ENCODE measurements around the gene DGCR8.

Gene DGCR8

DNA sequence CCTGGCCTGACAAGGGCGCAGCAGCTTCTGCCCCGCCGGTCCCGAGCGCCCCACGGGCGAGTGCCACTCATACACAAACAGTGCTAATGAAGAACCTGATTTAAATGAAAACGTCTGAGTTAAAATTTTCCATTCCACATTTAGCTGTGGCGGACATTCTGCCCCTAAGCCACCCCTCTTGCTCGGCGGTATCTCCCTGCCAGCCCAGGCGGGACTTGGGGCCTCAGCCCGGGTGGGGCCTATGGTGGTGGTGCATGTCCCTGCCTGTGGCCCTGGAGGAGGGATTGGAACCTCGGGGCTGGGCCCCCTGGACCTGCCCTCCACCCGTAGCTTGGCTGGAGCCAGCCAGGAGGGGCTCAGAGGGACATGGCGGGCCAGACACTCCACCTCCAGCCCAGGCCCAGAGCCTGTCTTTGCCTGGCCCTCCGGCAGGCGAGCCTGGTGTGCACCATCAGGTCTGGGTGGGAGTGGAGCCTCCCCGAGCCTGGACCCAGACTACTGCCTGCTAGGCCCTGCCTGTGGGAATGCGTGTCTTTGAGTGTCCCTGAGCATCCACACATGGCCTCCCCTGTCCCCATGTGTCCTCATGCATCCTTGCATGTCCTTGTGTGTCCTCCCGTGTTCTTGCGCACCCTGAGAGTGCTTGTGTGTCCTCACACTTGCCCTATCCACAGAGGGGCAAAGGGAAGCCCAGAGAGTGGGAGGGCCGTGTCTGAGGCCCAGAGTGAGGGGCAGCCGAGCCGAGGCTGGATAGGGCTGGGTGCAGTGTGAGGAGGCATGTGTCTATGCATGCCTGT, 56.0 kb downstream of the DGCR8 start:
- in situ Hi-C loops (cut with MboI; ENCODE audit: low sequenced_read_pairs) = no loop called here

DNA sequence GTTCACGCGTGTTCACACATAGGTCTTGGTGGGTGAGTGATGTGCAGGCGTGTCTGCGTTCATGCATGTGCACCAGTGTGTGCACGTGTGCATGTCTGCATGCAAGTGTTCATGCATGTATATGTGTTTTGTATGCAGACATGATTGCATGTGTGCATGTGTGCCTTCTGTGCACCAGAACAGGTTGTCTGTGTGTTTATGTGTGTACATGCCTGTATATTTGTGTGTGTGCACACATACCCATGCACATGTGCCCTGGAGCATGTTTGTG, 56.5 kb downstream of the DGCR8 start:
- in situ Hi-C loops (cut with MboI; ENCODE audit: low sequenced_read_pairs) = no loop called here

DNA sequence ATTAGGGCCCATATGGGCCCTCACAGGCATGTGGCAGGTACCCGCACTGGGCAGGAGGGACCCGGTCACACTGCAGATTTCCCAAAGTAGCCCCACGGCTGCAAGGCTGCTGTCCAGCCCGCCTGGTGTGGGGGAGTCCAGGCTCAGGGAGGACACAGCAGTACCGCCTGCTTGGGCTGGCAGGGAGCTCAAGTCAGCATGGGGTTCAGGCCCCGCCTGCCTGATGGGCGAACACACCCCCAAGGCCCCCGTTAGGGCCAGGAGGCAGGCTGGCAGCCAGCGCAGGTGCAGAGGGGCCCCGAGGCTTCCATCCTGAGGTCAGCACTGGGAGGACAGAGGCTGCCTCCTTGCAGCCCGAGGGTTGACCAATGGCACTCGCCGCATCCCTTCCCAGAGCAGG, 57.1 kb downstream of the DGCR8 start:
- in situ Hi-C loops (cut with MboI; ENCODE audit: low sequenced_read_pairs) = no loop called here

DNA sequence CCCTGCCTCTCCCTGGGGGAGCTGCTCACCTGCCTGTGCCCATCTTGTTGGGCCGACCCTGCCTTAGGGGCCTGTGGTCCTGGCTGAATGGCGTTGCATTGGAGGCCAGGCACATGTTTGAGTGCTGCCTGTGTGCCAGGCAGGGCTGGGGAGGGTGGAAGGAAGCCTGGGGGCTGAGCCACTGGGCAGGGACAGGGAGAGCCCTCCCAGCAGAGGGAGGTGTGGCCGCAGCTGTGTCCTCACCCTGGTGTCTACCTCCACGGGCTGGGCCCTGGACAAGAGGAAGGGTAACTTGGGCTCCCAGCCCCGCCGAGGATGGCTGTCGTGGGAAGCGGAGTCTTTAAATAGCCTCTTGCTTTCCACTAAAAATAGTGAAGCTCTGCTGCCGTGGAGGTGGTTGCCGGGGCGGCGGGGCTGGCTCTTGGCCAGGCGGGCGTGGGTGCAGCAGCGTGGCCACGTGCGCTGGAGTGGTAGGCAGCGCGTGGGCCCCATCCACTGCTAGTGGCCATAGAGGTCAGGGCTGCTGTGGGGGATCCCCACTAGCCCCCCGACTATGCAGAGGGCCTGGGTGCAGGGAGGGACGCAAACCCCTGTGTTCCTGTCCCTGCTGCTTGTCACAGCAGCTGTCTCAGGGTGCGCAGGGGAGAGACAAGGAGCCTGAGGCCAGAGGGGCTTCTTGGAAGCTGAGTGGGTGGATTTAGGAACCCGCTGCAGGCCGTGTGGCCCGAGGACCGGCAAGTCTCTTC, 57.8 kb downstream of the DGCR8 start:
- in situ Hi-C loops (cut with MboI; ENCODE audit: low sequenced_read_pairs) = no loop called here

DNA sequence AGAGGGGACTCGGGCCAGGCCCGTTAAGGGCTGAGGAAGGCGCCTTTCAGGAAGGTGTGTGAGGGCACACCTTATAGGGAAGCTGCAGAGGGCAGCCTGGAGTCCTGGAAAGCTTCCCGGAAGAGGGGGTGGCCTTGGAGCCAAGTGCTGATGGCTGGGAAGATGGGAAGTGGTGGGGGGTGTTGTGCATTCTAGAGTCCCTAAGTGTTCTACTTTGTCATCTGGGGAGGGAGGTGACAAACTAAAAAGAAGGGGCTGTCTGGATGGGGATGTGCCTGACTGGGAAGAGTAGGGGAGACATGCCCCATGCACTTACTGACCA, 58.3 kb downstream of the DGCR8 start:
- in situ Hi-C loops (cut with MboI; ENCODE audit: low sequenced_read_pairs) = no loop called here

DNA sequence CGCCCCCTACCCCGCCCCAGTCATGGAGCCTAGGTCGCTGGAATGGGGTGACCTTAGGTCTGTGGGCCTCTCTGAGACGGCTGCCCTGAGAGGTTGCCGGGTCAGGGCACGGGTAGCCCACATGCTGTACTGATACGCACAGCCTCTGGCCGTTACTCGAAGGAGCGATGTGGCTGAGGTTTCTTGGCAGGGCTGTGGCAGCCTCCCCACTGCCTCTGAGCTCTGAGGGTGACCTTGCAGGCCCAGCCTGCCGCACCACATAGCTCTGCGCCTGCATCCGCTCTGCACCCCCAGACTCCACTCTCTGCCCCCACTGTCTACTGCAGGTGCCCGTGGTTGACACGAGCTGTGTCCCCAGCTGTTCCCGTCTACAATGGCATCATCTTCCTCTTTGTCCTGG, 58.8 kb downstream of the DGCR8 start:
- in situ Hi-C loops (cut with MboI; ENCODE audit: low sequenced_read_pairs) = no loop called here

DNA sequence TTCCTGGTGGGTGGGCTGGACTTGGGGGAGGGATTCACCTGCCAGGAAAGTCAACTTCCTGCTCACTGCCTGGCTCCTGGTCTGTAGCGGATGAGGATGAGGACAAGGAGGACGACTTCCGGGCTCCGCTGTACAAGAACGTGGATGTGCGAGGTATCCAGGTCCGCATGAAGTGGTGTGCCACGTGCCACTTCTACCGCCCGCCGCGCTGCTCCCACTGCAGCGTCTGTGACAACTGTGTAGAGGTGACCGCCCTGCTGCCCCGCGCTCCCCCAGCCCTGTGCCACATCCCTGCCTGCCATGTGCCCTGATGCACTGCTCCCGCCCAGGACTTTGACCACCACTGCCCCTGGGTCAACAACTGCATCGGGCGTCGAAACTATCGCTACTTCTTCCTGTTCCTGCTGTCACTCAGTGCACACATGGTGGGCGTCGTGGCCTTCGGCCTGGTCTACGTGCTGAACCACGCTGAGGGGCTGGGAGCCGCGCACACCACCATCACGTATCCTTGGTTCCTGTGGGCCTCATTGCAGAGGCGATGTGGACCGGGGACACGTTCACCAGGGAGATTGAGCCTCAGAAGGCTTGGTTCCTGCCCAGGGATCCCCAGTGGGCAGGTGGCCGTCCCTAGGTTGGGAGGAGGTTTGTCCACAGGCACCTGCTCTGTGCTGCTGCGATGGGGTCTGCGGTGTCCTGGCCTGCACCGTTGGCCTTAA, 59.5 kb downstream of the DGCR8 start:
- in situ Hi-C loops (cut with MboI; ENCODE audit: low sequenced_read_pairs) = no loop called here

DNA sequence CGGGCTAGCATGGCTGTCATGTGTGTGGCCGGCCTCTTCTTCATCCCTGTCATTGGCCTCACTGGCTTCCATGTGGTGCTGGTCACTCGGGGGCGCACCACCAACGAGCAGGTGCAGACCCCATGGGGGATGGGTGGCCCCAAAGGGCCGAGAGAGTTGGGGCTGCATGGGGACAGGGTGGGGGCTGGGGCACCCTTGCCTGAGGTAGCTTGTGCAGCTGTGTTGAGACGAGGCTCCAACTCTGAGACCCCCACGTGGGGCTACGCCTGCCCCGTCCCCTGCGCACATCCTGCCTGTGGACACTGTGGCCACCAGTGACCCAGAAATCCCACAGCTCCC, 60.0 kb downstream of the DGCR8 start:
- in situ Hi-C loops (cut with MboI; ENCODE audit: low sequenced_read_pairs) = no loop called here

DNA sequence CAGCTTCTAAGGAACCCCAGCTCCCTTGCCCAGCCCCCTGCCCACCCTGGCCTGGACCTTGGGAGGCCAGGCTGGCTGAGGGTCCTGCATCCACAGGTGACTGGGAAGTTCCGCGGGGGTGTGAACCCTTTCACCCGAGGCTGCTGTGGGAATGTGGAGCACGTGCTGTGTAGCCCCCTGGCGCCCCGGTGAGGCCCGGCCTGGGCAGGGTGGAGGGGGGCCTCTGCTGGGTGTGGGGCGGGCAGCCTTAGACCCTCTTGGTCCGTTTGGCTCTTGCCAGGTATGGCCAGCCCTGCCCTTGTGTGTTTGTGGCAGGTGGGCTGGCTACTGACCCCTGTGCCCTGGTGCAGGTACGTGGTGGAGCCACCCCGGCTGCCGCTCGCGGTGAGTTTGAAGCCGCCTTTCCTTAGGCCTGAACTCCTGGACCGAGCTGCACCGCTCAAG, 60.5 kb downstream of the DGCR8 start:
- in situ Hi-C loops (cut with MboI; ENCODE audit: low sequenced_read_pairs) = no loop called here

DNA sequence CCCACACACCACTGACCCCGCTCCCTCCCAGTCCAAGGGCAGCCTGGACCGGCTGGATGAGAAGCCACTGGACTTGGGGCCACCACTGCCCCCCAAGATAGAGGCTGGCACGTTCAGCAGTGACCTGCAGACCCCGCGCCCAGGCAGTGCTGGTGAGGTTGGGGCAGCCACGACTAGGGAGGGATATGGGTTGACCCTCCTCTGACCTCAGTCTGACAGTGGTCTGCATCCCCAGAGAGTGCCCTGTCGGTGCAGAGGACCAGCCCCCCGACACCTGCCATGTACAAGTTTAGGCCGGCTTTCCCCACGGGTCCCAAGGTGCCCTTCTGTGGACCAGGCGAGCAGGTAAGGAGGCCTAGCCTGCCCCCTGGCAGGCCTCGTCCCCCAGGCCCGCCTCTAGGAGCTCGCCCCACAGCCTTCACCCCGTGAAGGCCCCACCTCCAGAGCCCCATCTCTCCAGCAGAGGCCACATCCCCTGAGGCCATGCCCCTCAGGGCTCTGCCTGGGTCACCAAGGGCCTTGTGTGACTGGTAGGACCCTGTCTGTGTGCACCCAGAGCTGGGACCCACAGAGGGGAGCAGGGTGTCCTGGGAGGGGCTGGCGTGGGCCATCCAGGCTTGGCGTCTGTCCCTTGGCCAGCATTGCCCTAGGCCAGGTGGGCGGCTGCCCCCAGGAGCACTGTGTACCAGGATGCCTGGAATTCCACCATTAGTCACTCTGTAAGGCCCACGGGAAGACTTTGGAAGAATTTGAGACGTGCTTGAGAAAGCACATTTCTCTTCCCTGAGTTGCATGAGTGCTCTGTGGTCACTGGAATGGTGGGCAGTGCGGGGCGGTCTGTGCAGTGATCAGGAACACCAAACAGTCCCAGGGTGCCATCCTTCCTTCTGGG, 61.4 kb downstream of the DGCR8 start:
- in situ Hi-C loops (cut with MboI; ENCODE audit: low sequenced_read_pairs) = no loop called here

DNA sequence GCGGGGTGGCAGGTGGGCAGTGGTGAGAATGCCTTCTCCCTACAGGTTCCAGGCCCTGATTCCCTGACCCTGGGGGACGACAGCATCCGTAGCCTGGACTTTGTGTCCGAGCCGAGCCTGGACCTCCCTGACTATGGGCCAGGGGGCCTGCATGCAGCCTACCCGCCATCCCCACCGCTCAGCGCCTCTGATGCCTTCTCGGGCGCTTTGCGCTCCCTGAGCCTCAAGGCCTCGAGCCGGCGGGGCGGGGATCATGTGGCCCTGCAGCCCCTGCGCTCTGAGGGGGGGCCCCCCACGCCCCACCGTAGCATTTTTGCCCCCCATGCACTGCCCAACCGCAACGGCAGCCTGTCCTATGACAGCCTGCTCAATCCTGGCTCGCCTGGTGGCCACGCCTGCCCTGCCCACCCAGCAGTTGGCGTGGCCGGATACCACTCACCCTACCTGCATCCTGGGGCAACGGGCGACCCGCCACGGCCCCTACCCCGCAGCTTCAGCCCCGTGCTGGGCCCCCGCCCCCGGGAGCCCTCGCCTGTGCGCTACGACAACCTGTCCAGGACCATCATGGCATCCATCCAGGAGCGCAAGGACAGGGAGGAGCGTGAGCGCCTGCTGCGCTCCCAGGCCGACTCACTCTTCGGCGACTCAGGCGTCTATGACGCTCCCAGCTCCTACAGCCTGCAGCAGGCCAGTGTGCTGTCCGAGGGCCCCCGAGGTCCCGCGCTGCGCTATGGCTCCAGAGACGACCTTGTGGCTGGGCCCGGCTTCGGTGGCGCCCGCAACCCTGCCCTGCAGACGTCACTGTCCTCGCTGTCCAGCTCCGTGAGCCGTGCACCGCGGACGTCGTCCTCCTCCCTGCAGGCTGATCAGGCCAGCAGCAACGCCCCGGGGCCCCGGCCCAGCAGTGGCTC, 62.9 kb downstream of the DGCR8 start:
- in situ Hi-C loops (cut with MboI; ENCODE audit: low sequenced_read_pairs) = no loop called here

DNA sequence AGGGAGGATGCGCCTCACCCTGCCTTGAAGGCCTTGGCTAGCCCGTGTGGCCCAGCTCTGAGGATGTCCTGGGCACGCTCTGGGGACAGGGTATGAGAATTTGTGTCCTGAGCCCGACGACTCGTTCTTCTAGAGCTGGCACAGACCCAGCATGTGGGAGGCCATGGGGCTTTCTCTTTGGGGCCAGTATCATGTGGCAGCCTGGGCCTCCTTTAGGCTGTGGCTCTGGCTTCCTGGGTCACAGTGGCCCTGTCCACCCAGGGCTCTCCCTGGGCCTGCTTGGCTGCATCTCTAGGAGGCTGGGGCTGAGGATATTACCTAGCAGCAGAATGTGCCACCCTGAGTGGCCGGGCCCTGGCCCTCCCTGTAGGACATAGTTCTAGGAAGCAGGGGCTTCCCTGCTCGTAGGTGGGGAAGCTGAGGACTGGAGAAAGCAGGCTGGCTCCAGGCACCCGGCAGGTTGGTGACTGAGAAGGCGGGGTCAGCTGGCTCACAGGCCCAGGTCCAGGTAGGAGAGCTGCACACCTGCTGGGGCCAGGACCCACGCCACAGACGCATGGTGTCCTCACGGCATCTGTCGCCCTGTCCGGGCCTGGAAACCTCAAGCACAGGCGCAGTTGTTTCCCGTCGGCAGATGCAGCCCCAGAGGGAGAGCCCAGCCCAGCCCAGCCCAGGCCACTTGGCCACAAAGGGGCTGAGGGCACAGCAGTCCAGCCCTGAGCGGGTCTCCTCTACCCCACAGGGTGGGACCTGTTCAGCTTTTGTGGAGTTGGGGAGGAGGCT, 64.0 kb downstream of the DGCR8 start:
- in situ Hi-C loops (cut with MboI; ENCODE audit: low sequenced_read_pairs) = no loop called here

DNA sequence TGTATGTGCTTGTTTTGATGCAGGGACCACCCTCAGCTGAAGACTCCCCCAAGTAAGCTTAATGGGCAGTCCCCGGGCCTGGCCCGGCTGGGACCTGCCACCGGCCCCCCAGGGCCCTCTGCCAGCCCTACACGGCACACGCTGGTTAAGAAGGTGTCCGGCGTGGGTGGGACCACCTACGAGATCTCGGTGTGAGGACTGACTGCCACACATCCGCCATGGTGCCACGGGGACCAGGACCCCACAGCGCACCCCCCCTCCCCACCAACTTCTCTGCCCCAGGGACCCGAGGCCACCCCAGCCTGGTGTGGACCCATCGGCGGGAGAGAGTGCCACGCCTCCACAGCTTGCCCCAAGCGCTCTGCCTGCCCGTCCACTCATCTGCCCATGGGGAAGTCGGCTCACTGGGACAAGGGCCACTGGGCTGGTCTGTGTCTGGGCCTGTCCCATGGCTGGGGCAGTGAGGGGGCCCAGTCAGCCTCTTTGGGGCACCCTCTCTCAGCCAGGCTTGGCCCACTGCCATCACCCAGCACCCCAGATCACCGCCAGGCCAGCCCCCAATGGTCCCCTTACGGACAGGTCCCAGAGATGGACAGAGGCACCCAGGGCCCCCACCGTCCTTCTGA, 65.3 kb downstream of the DGCR8 start:
- in situ Hi-C loops (cut with MboI; ENCODE audit: low sequenced_read_pairs) = no loop called here

DNA sequence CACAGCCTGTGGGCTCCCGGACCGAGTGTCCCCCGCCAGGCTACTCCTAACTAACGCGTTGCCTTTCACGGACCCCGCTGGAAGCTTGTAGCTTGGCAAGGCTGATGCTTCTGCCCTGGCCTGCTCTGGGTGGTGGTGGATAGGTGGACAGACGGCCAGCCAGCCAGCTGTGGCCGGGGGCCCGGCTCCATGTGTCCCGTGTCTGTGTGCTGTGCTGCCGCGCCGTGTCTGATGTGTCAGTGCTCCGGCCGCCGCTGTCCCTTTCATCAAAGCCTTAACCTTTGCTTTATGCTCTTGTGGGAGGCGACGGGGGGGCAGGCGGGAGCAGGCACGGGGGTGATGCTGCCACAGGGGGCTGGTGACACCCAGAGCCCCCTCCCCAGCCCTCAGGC, 65.8 kb downstream of the DGCR8 start:
- in situ Hi-C loops (cut with MboI; ENCODE audit: low sequenced_read_pairs) = no loop called here

DNA sequence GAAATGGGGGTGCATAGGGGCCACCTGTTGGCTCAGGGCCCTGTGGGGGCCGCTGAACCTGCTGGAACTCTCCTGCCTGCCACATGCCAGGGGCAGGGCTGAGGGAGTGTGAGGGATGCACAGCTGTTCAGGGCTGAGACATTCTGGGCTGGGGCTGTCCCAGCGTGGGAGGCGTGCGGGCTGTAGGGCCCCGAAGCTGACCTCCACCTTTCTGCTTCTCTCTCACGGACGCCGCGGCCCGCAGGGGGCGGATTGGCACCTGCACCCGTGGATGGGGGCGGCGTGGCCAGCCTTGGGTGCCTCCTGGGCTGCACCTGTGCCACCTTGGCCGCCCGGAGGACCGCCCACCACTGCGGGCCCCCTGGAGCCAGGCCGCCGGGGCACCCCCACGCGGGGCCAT, 66.7 kb downstream of the DGCR8 start:
- in situ Hi-C loops (cut with MboI; ENCODE audit: low sequenced_read_pairs) = no loop called here

DNA sequence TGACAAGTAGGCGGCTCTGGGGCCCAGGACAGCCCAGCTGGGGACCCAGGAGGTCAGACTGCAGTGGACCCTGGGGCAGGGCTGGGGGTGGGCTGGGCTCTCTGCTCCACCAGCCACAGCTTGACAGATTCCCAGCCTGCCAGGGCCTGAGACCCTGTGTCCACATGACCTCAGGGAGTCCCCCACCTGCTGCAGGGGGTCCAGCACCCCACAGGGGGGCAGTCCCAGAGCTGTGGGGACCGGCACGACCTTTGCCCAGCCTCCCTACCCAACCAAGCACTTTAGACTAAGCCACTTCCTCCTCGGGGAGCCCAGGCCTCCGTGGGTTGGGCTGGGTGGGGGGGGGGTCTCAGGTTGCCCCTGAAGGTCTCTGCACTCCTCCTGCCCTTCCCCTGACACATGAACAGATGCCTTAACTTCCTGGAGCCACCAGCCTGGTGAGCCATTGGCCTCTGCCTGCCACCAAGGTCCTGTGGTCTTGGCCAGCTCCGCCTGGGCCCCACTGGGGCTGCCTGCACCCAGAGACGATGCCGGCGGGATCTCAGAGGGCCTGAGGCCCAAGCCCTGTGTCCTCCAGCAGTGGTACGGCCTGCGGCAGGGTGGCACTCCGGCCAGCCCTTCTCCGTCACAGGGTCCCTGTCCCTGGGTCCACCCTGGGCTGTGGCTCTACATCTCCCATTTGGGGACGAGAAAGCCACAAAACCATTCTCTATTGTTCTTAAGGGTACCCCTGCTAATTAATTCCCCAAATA, 67.4 kb downstream of the DGCR8 start:
- in situ Hi-C loops (cut with MboI; ENCODE audit: low sequenced_read_pairs) = no loop called here

DNA sequence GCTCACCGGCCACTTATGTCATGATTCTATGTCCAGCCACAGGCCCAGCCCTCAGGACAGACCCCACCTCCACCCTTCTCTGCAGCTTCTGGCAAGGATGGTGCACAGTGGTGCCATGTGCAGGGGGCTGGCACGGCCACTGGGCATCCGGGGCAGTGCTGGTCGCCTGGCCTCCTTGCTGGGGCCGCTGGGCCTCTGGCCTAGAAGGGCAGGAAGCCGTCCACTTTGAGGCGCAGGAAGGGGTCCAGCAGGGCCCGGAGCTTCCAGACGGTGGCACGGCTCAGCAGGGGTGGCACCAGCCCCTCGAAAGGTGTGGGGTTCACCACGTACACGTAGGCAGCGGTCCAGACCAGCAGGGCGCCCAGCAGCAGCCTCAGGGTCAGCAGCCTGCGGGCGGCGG, 68.4 kb downstream of the DGCR8 start:
- in situ Hi-C loops (cut with MboI; ENCODE audit: low sequenced_read_pairs) = no loop called here

Data from HL-60/S4 (cell line).